Upper lobe of left lung (tissue), 4 donors: ENCODE data around the gene ADI1.

Source experiments
- CTCF ChIP-seq, 6 experiments: fragments of 450-650 bp in 4 of 6; fragments of 200-600 bp in 2 of 6; sonication (generic) in 2 of 6; IDR thresholded peaks; one replicate each; pipeline ENCODE4 v1.5.1; 2016 to 2019; ENCODE audit warnings: antibody characterized with exemption in 6 of 6
- EP300 ChIP-seq, 4 donors: sonication (generic); formaldehyde crosslinking; IDR thresholded peaks; one replicate each; pipeline ENCODE4 v1.5.1; 2017; ENCODE audit warnings: antibody characterized with exemption in 4 of 4, control low read depth in 2 of 4

GRCh38 chr2:3447789-3448317, 71.5 kb downstream of the ADI1 start:
- TF ChIP-seq CTCF (IDR thresholded peaks at IDR 0.05) (no peak), EP300 (IDR thresholded peaks at IDR 0.05) (no peak)
